ENCODE measurements around the gene CCDC102A. TPM values are rescaled to one million over a fixed set of nuclear protein-coding genes. Genes with fewer than 3 reads are reported as not detected.
"Not testable (repeated sequence)": the region's sequence is repeated elsewhere in the genome, so short reads cannot be mapped to it uniquely, and the experiment has no call there.

Gene CCDC102A
- total RNA-seq, 1 donor: 15.1 TPM

GRCh38 chr16:57501492-57501891, 34.9 kb downstream of the CCDC102A start:
- no peak for DNase-seq (ENCODE audit: low read depth)
- no peak overlapping the region for H3K4me3 ChIP-seq (ENCODE audit: low read depth, low read length)
- TF ChIP-seq CTCF (IDR thresholded peaks at IDR 0.05; ENCODE audit: insufficient read depth, low read depth, low read length): no peak

- peak; percentile 23 for DNase-seq (ENCODE audit: low read depth)
- H3K4me3 ChIP-seq (ENCODE audit: low read depth, low read length): no peak overlapping the region
- TF ChIP-seq CTCF (IDR thresholded peaks at IDR 0.05; ENCODE audit: insufficient read depth, low read depth, low read length): no peak
Measured at GRCh38 chr16:57500578-57501111, 35.7 kb downstream of the CCDC102A start.

GRCh38 chr16:57499941-57500340, 36.4 kb downstream of the CCDC102A start:
- not testable (repeated sequence) for H3K4me3 ChIP-seq (ENCODE audit: low read depth, low read length); DNase-seq (ENCODE audit: low read depth)

GRCh38 chr16:57498031-57498430, 38.3 kb downstream of the CCDC102A start:
- TF ChIP-seq CTCF (IDR thresholded peaks at IDR 0.05; ENCODE audit: insufficient read depth, low read depth, low read length): no peak
- DNase-seq (ENCODE audit: low read depth): no peak
- no peak overlapping the region for H3K4me3 ChIP-seq (ENCODE audit: low read depth, low read length)

- H3K4me3 ChIP-seq (ENCODE audit: low read depth, low read length): no peak overlapping the region
- no peak for TF ChIP-seq CTCF (IDR thresholded peaks at IDR 0.05; ENCODE audit: insufficient read depth, low read depth, low read length)
- no peak for DNase-seq (ENCODE audit: low read depth)
Measured at GRCh38 chr16:57497121-57497520, 39.2 kb downstream of the CCDC102A start.

- H3K4me3 ChIP-seq (ENCODE audit: low read depth, low read length): no peak overlapping the region
- DNase-seq (ENCODE audit: low read depth): no peak
- no peak for TF ChIP-seq CTCF (IDR thresholded peaks at IDR 0.05; ENCODE audit: insufficient read depth, low read depth, low read length)
Measured at GRCh38 chr16:57493767-57494166, 42.6 kb downstream of the CCDC102A start.

- DNase-seq (ENCODE audit: low read depth): no peak
- H3K4me3 ChIP-seq (ENCODE audit: low read depth, low read length): no peak overlapping the region
- TF ChIP-seq CTCF (IDR thresholded peaks at IDR 0.05; ENCODE audit: insufficient read depth, low read depth, low read length): no peak
Measured at GRCh38 chr16:57489229-57489628, 47.1 kb downstream of the CCDC102A start.
